SKM-1 treated with dmso at 0.1 percent for 144 hours (cell line): ENCODE data around the gene CENPH.
"Not testable (repeated sequence)": the region's sequence is repeated elsewhere in the genome, so short reads cannot be mapped to it uniquely, and the experiment has no call there.

Source experiments
- DNase-seq: peaks from one replicate; lab custom pipeline; 2025; ENCODE audit not compliant: unreplicated experiment; lab: John Stamatoyannopoulos, UW

The CENPH gene

GRCh38 chr5:69245031-69245430, 55.6 kb downstream of the CENPH start:
- no peak for DNase-seq

DNA sequence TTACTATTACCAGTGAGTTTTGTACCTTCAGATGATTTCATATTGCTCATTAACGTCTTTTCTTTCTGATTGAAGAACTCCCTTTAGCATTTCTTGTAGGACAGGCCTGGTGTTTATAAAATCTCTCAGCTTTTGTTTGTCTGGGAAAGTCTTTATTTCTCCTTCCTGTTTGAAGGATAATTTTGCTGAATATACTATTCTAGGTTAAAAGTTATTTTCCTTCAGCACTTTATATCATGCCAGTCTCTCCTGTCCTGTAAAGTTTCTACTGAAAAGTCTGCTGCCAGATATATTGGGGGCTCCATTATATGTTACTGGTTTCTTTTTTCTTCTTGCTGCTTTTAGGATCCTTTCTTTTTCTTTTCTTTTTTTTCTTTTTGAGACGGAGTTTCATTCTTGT, 58.6 kb downstream of the CENPH start:
- DNase-seq = no peak

GRCh38 chr5:69250593-69250992, 61.2 kb downstream of the CENPH start:
- DNase-seq = no peak

- DNase-seq = no peak
Measured at GRCh38 chr5:69252437-69252836, 63.1 kb downstream of the CENPH start.

GRCh38 chr5:69255940-69256339, 66.6 kb downstream of the CENPH start:
- DNase-seq = not testable (repeated sequence)

GRCh38 chr5:69257577-69257976, 68.2 kb downstream of the CENPH start:
- no peak for DNase-seq
